GM18517 (cell line): Measurements from ENCODE around the gene CEP95.
"Not testable (repeated sequence)": the region's sequence is repeated elsewhere in the genome, so short reads cannot be mapped to it uniquely, and the experiment has no call there.

ENCODE experiments used
- ATAC-seq: cut with Tn5 transposase; IDR thresholded peaks from one replicate; pipeline ENCODE4 v1.9.1; 2021; ENCODE audit warnings: mild to moderate bottlenecking, moderate library complexity; ENCODE audit not compliant: unreplicated experiment

CEP95 gene

DNA sequence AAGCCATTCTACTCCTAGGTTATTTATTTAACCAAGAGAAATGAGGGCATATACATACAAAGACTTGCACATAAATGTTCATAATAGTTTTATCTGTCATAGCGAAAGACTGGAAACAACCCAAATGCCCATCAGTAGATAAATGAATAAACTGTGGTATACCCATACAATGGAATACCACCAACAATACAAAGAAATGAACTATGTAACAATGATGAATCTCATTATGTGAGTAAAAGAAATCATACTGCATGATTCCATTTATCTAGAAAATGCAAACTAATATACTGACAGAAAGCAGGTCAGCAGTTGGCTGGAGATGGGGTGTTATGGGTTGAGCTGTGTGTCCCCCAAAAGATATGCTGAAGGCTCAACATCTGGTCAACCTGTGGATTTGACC lies 57.3 kb downstream of the CEP95 start:
- ATAC-seq, result no peak

DNA sequence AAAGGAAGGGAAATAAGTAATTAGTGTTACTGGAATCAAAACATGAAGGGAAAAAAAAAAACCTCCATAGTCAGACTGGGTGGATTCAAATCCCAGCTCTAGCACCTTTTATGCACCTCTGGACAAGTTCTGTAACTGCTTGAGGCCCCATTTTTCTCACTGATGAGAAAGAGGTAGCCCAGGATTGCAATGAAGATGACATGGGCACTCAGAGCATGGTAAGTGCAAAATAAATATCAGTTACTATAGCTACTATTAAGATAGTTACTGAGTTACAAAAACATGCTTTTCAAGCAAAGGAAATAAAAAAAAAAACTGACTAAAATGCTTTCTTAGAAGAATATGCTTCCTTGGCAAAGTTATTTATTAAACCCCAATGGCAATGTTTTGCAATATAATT lies 58.8 kb downstream of the CEP95 start:
- no peak for ATAC-seq

DNA sequence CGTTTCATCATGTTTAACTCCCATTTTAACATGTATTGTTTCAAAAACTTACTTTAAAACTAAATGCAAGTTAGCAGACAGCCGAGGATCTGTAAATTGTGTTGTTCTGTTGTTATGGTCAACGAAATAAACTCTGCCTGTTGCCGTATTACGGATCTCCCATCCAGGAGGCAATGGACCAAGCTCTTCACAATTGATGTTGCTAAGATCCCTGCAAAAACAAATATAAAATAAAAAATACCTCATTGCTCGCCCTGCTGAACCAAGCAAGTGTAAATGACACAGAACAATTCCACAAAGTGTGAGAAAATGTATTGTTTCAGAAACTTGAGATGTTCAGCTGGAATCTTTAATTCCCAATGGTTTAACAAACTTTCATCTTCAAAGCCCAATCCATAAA lies 65.0 kb downstream of the CEP95 start:
- no peak for ATAC-seq

DNA sequence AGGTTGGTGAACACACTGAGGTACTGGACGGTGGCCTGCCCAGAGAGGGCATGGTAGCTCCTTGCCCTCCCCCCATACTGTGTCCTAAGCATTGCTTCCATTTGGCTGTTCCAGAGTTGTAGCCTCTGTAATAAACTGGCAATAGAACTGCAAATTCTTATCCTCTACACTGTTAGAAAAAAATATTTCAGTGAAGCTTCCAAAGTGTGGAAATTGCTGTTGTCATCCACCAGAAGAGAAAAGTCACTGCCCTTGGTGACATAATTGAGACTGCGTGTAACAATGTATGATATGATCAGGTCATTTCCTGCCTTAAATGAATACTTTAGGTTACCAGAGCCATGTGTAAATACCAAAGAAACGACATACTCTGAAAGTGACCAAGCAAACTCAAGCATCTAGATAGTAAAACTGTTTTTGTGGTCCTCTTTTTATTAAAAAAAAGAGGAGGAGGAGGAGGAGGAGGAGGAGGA lies 65.9 kb downstream of the CEP95 start:
- ATAC-seq, result no peak

DNA sequence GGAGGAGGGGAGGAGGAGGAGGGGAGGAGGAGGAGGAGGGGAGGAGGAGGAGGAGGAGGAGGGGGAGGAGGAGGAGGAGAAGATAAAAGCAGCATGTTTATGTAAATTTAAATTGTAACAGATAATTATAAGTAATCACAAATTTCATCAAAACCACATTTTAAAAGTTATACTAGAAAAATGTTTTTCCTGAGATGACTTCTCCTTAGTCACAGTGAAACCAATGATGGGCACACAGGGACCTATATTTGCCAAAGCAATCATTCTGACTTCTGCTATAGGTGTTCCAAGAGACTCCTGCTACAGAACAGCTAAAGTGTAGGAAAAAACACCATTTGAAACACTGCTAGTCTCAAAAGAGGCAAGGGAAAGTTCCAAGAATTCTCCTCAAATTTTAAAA lies 66.4 kb downstream of the CEP95 start:
- ATAC-seq, result no peak

DNA sequence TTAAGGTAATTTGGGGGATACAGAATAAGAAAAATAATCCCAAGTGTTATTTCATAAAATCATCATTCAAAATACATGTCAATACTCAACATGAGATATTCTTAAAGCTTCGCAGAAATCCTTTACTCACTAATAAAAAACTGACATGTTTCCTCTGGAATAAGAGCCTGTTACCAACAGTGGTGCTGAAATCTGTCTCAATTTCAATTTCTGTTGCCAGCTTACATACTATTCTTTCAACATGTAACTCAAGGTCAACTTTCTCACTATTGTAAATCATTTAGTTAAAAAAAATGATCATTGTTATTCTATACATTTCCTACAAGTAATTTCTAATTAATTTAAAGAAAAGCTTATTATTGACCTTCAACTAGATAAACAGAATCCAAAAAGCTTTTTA lies 67.9 kb downstream of the CEP95 start:
- no peak for ATAC-seq

DNA sequence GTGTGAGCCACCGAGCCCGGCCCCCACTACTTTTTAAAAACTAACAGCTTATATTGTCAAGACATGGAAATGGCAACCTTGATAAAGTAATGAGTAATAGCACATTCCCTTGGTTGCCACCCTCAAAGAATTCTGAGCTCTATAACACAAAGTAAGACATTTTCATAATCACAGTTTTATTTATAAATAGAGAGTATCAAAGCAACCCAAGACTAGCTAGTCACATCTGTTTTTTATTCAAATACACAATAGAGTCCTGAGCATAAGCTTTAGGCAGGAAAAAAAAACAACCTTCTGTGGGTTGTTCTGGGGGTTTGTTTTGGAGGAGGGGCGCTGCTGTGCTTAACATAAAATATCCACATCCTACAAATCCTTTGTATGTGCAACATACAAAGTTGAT lies 68.7 kb downstream of the CEP95 start:
- ATAC-seq, result no peak

DNA sequence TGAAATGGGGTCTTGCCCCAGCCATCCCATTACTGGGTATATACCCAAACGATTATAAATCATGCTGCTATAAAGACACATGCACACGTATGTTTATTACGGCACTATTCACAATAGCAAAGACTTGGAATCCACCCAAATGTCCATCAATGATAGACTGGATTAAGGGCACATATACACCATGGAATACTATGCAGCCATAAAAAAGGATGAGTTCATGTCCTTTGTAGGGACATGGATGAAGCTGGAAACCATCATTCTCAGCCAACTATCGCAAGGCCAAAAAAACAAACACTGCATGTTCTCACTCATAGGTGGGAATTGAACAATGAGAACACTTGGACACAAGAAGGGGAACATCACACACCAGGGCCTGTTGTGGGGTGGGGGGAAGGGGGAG lies 70.2 kb downstream of the CEP95 start:
- ATAC-seq, result not testable (repeated sequence)

DNA sequence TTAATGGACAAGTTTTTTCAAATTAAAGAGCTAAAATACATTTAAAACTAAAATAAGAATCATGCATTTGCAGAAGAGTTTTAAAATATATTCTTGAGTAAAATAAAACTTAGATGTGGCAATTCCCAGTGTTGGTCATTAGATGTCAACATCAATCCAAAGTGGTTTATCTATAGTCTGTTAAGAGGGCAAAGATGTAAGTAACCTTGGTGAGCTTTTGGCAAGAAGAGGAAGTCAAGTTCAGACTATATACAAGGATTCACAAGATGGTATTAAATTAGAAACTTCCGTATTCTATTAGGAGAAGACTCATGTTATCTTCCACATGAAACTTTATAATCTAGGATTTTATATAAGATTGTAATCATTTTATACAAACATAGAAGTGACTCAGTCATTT lies 73.1 kb downstream of the CEP95 start:
- no peak for ATAC-seq

DNA sequence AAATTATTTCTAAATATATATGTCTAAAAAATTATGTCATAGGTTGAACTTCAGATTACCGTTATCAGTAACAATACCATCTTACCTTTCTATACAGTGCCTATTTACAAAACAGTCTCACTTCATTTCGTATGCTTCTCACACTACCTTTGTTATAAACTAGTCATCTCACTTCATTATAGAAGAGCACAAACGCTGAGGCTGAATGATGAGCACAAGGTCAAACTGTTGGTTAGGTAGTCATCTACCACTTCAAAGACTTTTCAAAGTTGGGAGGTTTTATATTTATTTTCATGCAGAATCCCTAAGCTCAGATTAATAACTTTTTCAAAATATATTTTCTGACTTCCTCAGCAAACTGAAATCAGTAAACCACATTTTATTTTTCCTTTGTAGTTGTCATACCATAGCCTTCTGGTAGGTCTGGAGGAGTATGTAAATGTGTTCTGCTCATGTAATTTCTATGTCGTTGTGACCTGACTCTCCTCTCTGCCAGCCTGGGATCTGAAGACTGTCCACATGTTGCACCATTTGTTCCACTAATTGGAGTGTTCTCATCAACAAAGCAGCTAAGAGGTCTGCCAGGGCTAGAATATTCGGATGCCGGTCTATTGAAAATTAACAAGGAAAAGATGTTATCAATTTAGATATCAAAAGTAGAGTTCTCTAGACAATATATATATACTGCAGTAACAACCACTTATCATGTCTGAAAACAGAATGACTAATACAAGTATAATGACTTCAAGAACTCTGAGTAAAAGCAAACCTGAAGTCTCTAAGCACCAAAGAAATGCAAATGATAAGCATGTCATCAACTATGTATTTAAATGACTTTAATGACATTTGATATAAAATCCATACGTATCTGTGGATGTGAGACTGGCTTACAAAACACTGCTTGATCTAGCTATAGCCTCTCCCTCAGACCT lies 73.9 kb downstream of the CEP95 start:
- ATAC-seq, result no peak

DNA sequence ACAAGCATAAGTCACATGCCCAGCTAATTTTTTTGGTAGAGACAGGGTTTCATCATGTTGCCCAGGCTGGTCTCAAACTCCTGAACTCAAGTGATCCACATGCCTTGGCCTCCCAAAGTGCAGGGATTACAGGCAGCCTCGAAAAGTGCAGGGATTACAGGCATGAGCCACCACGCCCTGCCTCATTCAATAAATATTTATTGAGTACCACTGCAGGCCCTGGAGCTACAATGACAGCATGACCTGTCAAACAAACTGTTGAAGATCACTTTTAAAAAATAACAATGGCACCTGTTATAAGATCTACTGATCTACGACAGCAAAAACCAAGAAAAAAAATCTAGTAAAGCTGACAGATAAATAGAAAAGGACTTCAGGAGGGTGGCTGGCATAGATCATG lies 76.3 kb downstream of the CEP95 start:
- no peak for ATAC-seq

DNA sequence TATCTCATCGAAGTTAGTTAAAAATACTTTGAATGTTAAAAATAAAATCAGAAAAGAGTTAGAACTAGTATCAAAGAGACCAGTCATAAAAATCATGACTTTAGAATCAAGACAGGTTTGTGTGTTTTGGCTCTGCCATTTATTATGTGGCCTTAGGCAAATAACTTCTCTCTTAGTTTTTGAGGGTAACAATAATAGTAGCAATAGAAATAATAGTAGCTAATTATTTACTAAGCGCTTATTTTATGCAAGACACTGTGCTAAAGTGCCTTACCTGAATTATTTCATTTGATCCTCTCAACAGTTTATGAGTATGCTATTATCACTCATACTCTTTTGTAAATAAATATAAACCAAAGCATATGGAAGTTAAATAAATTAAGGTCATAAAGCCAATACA lies 78.4 kb downstream of the CEP95 start:
- ATAC-seq, result no peak
